ENCODE measurements around the gene TFG. TPM values are rescaled to one million over a fixed set of nuclear protein-coding genes. Genes with fewer than 3 reads are reported as not detected.

TFG gene
- polyA plus RNA-seq, 1 donor = 83.2 TPM

Other genes starting within 250 kb of the TFG start
- 12.1 TPM for gene TMEM45A, start 216.9 kb upstream of the TFG start, polyA plus RNA-seq (ENCODE audit: insufficient read length)
- not detected for gene ADGRG7, start 99.9 kb upstream of the TFG start, polyA plus RNA-seq (ENCODE audit: insufficient read length)